A549 (cell line): Measurements from ENCODE around the gene DDAH2. TPM values are rescaled to one million over a fixed set of nuclear protein-coding genes. Genes with fewer than 3 reads are reported as not detected.

Experiments used
- ATAC-seq, 2 experiments: fragments of 200-7000 bp in 1 of 2; fragments of >200 bp in 1 of 2; cut with Nextera tagmentation in 1 of 2; cut with Tn5 transposase in 1 of 2; 3 replicates each; pipeline versions ENCODE4 v1.8.0 to v1.9.1; 2018 to 2020; ENCODE audit warnings: mild to moderate bottlenecking in 1 of 2, moderate library complexity in 1 of 2
- CTCF ChIA-PET: fragments of 300-600 bp; sonication (Branson Sonifier 250); formaldehyde crosslinking; extraction: SDS; loops from one replicate; lab custom pipeline; 2021; ENCODE audit warnings: antibody characterized with exemption, inconsistent platforms; lab: Yijun Ruan, JAX
- POLR2A ChIA-PET: fragments of 350-600 bp; formaldehyde crosslinking; extraction: SDS; loops from one replicate; lab custom pipeline; 2021; ENCODE audit warnings: antibody characterized with exemption, inconsistent platforms; lab: Yijun Ruan, JAX
- DNase-seq, 2 experiments: peaks; one replicate each; pipeline versions ENCODE4 v3.0.0 to v3.0.0-alpha.2; 2011 to 2016; ENCODE audit warnings: low read depth in 1 of 2, low spot score in 1 of 2
- FAIRE-seq: peaks from 2 replicates; lab custom pipeline; 2011; peaks lifted over from hg19 to GRCh38; lab: Jason Lieb, UNC
- H3K27ac ChIP-seq, 2 experiments: fragments of >200 bp; sonication (Bioruptor Twin); formaldehyde crosslinking; 3 replicates each; pipeline ENCODE4 v1.5.1; 2016 to 2017
- H3K4me1 ChIP-seq: fragments of >200 bp; sonication (Bioruptor Twin); formaldehyde crosslinking; 3 replicates; pipeline ENCODE4 v1.6.1; 2016
- H3K4me2 ChIP-seq: fragments of >200 bp; sonication (Bioruptor Twin); formaldehyde crosslinking; 3 replicates; pipeline ENCODE4 v1.6.1; 2016
- H3K4me3 ChIP-seq: fragments of >200 bp; sonication (Bioruptor Twin); formaldehyde crosslinking; 3 replicates; pipeline ENCODE4 v1.5.1; 2016
- H3K9me3 ChIP-seq: fragments of >200 bp; sonication (Bioruptor Twin); formaldehyde crosslinking; 3 replicates; pipeline ENCODE4 v1.6.1; 2016
- BCL3 ChIP-seq: fragments of >200 bp; sonication (Bioruptor Twin); formaldehyde crosslinking; IDR thresholded peaks from 3 replicates; pipeline ENCODE4 v1.6.1; 2016
- BHLHE40 ChIP-seq: IDR thresholded peaks from 2 replicates; pipeline ENCODE4 v1.6.1; 2012; ENCODE audit warnings: low read depth, low read length, inconsistent platforms
- CBX8 ChIP-seq: fragments of 200-600 bp; sonication (generic); IDR thresholded peaks from 2 replicates; pipeline ENCODE4 v1.6.1; 2016
- CEBPB ChIP-seq, 2 experiments: fragments of >200 bp in 1 of 2; sonication (Bioruptor Twin) in 1 of 2; formaldehyde crosslinking in 1 of 2; IDR thresholded peaks; 2 replicates each; pipeline ENCODE4 v1.6.1; 2012 to 2016
- E2F6 ChIP-seq: IDR thresholded peaks from 2 replicates; pipeline ENCODE4 v1.6.1; 2012; ENCODE audit warnings: low read depth, borderline replicate concordance
- EHF ChIP-seq: fragments of 250-450 bp; sonication (Bioruptor Pico); IDR thresholded peaks from 2 replicates; pipeline ENCODE4 v1.5.0; 2020; ENCODE audit warnings: mild to moderate bottlenecking
- ELK1 ChIP-seq: fragments of 150-350 bp; IDR thresholded peaks from 2 replicates; pipeline ENCODE4 v1.6.1; 2014; ENCODE audit warnings: low read depth, mild to moderate bottlenecking, low read length
- ESRRA ChIP-seq: fragments of 150-350 bp; IDR thresholded peaks from 2 replicates; pipeline ENCODE4 v1.6.1; 2014; ENCODE audit warnings: mild to moderate bottlenecking, low read length, borderline replicate concordance
- GATA3 ChIP-seq: IDR thresholded peaks from 2 replicates; pipeline ENCODE4 v1.6.1; 2012; ENCODE audit warnings: borderline replicate concordance
- HDAC2 ChIP-seq: fragments of 200-600 bp; sonication (generic); IDR thresholded peaks from 2 replicates; pipeline ENCODE4 v1.6.1; 2016
- JUN ChIP-seq, 2 experiments: fragments of >200 bp; sonication (Bioruptor Twin); formaldehyde crosslinking; IDR thresholded peaks; 2 replicates in 1 of 2; 3 replicates in 1 of 2; pipeline ENCODE4 v1.6.1; 2016 to 2017
- JUNB ChIP-seq: fragments of >200 bp; sonication (Bioruptor Twin); formaldehyde crosslinking; IDR thresholded peaks from 2 replicates; pipeline ENCODE4 v1.6.1; 2016
- MAFK ChIP-seq: fragments of 450-650 bp; IDR thresholded peaks from 2 replicates; pipeline ENCODE4 v1.6.1; 2014; ENCODE audit not compliant: partially characterized antibody
- MYC ChIP-seq: IDR thresholded peaks from 2 replicates; pipeline ENCODE4 v1.6.1; 2012; ENCODE audit warnings: mild to moderate bottlenecking, inconsistent platforms, low read length, improper control_type of control experiment, borderline replicate concordance
- NPAS2 ChIP-seq: fragments of 250-450 bp; sonication (Bioruptor Pico); IDR thresholded peaks from 2 replicates; pipeline ENCODE4 v1.8.0; 2022; ENCODE audit warnings: mild to moderate bottlenecking, moderate library complexity, borderline replicate concordance
- PHF8 ChIP-seq: fragments of 200-600 bp; sonication (generic); IDR thresholded peaks from 2 replicates; pipeline ENCODE4 v1.6.1; 2016; ENCODE audit warnings: low read depth, mild to moderate bottlenecking, antibody characterized with exemption, moderate library complexity, borderline replicate concordance
- REST ChIP-seq: fragments of 200-600 bp; sonication (generic); IDR thresholded peaks from 2 replicates; pipeline ENCODE4 v1.6.1; 2016; ENCODE audit warnings: antibody characterized with exemption, mild to moderate bottlenecking, moderate library complexity
- RNF2 ChIP-seq: fragments of 200-600 bp; sonication (generic); IDR thresholded peaks from 2 replicates; pipeline ENCODE4 v1.6.1; 2016; ENCODE audit warnings: low read depth, mild to moderate bottlenecking, antibody characterized with exemption, moderate library complexity, borderline replicate concordance
- TFCP2L1 ChIP-seq: fragments of 250-450 bp; sonication (Bioruptor Pico); IDR thresholded peaks from 2 replicates; pipeline ENCODE4 v1.5.0; 2021; ENCODE audit warnings: mild to moderate bottlenecking
- ZC3H11A ChIP-seq: fragments of 450-650 bp; IDR thresholded peaks from 2 replicates; pipeline ENCODE4 v1.6.1; 2014; ENCODE audit warnings: antibody characterized with exemption, mild to moderate bottlenecking
- ZFP36 ChIP-seq: fragments of 450-650 bp; IDR thresholded peaks from 2 replicates; pipeline ENCODE4 v1.6.1; 2014; ENCODE audit warnings: borderline replicate concordance; ENCODE audit not compliant: partially characterized antibody
- ZNF302 ChIP-seq: fragments of 250-450 bp; sonication (Bioruptor Pico); IDR thresholded peaks from 2 replicates; pipeline ENCODE4 v1.9.0; 2021; ENCODE audit warnings: inconsistent platforms, mild to moderate bottlenecking, moderate library complexity
- WGBS: methylation state at CpG from one replicate; pipeline ENCODE4 v1.1.6; 2017; ENCODE audit errors: missing lambda C conversion rate; 5-methylcytosine and 5-hydroxymethylcytosine counted together
- polyA plus RNA-seq, 4 experiments: library from polyadenylated mRNA; depleted of rRNA in 3 of 4; stranded (reverse); fragments of >200 nt; fragmentation: RNase III in 1 of 4; extraction: RNeasy Plus Mini Kit Qiagen cat#74134 plus additional on column Dnase treatment in 1 of 4; gene quantifications; 2 replicates in 3 of 4; 3 replicates in 1 of 4; pipeline ENCODE4 v1.2.3, GENCODE V29; 2011 to 2017

Gene DDAH2
- polyA plus RNA-seq, 2 of the 4 experiments (the other 2 are of a cell fraction), result 19.3 to 54.5 TPM

GRCh38 chr6:31775633-31776484 lies 46.8 kb upstream of the DDAH2 start:
- Histone ChIP-seq H3K27ac (peak overlapping the region; percentile 70 to 86; a peak in 5 of 6 replicates), H3K9me3 (no peaks in the 10 kb centered on the region), H3K4me2 (peak overlapping the region; percentile 89), H3K4me3 (no peak overlapping the region), H3K4me1 (peaks cover 32% of the 10 kb centered on the region)
- ATAC-seq, result peak in 1 of 2 experiments; percentile 5; a peak in 3 of 6 replicates
- DNase-seq, result no peak
- TF ChIP-seq BCL3 (no peak), JUN (IDR thresholded peaks at IDR 0.05) (no peak), CBX8 (no peak)
- WGBS, result 87% methylated on average over 14 of the region's 32 CpGs
- CTCF ChIA-PET, result interaction anchor here (0.7 to 4.6 kb wide), 6 partner anchors 9 to 47 kb away, joined by 3 to 18 read pairs (median 4); partner anchors contain the start of genes DDAH2 and LSM2
- no peak for FAIRE-seq
- POLR2A ChIA-PET, result interaction anchor here (1.8 kb wide), 1 partner anchor 52 kb away, joined by 6 read pairs; the partner anchor contains the start of gene HSPA1B

GRCh38 chr6:31775184-31775583 lies 46.1 kb upstream of the DDAH2 start:
- ATAC-seq, result peak in 1 of 2 experiments; percentile 46; a peak in 3 of 6 replicates
- Histone ChIP-seq H3K4me2 (peak overlapping the region; percentile 89), H3K4me1 (peaks cover 32% of the 10 kb centered on the region), H3K27ac (peak overlapping the region; percentile 70 to 86; a peak in 4 of 6 replicates), H3K9me3 (no peaks in the 10 kb centered on the region), H3K4me3 (no peak overlapping the region)
- no peak for DNase-seq
- TF ChIP-seq PHF8 (no peak), MAFK (no peak), GATA3 (no peak), NPAS2 (CRISPR knock-in tag) (no peak), ZFP36 (no peak)
- WGBS, result 32% methylated on average over 3 of the region's 4 CpGs
- ChIA-PET CTCF (interaction anchor here (0.7 to 4.6 kb wide), 7 partner anchors 9 to 94 kb away, joined by 3 to 18 read pairs (median 4); partner anchors contain the start of genes DDAH2 and LSM2), POLR2A (interaction anchor here (1.8 kb wide), 1 partner anchor 52 kb away, joined by 6 read pairs; the partner anchor contains the start of gene HSPA1B)
- no peak for FAIRE-seq

- Histone ChIP-seq H3K4me3 (no peak overlapping the region), H3K9me3 (no peaks in the 10 kb centered on the region), H3K4me2 (no peak overlapping the region), H3K27ac (no peak overlapping the region), H3K4me1 (peaks cover 22% of the 10 kb centered on the region)
- CTCF ChIA-PET, result interaction anchor here (0.8 to 5.5 kb wide), 7 partner anchors 9 to 150 kb away, joined by 3 to 36 read pairs (median 5); no protein-coding TSS in a partner anchor
- 79% methylated on average over 4 of the region's 4 CpGs for WGBS
- ATAC-seq (no peak), FAIRE-seq (no peak), DNase-seq (no peak)
- TF ChIP-seq ELK1 (no peak), EHF (CRISPR knock-in tag) (no peak), PHF8 (no peak), RNF2 (no peak), NPAS2 (CRISPR knock-in tag) (no peak), E2F6 (no peak), ZNF302 (CRISPR knock-in tag) (no peak), JUNB (no peak), MYC (no peak), BHLHE40 (no peak), ZC3H11A (no peak), CBX8 (no peak), ESRRA (no peak), TFCP2L1 (CRISPR knock-in tag) (no peak), REST (no peak), HDAC2 (no peak), CEBPB (IDR thresholded peaks at IDR 0.05) (no peak)
- POLR2A ChIA-PET, result no interaction called here
Measured at GRCh38 chr6:31771992-31772358, 42.9 kb upstream of the DDAH2 start.
